Activated CD8-positive, alpha-beta memory T cell treated with anti-CD3 and anti-CD28 coated beads, Interleukin-2, amount 50 U/mL, for 4 hours (primary cell): ENCODE results near the gene WDFY2.
"Not testable (repeated sequence)": the region's sequence is repeated elsewhere in the genome, so short reads cannot be mapped to it uniquely, and the experiment has no call there.

Experiments
- DNase-seq: peaks from one replicate; pipeline ENCODE4 v3.0.0-alpha.2; 2020

The WDFY2 gene

GRCh38 chr13:51564671-51565070, 19.6 kb upstream of the WDFY2 start:
- no peak for DNase-seq

GRCh38 chr13:51569001-51569400, 15.3 kb upstream of the WDFY2 start:
- not testable (repeated sequence) for DNase-seq

- DNase-seq = no peak
Observed at GRCh38 chr13:51576754-51577153, 7.5 kb upstream of the WDFY2 start.

GRCh38 chr13:51577690-51578089, 6.6 kb upstream of the WDFY2 start:
- DNase-seq = no peak

GRCh38 chr13:51579676-51580075, 4.6 kb upstream of the WDFY2 start:
- DNase-seq = no peak

GRCh38 chr13:51581148-51581820, 3.0 kb upstream of the WDFY2 start:
- no peak for DNase-seq

GRCh38 chr13:51583469-51583874, 790 bp upstream of the WDFY2 start:
- DNase-seq = no peak

GRCh38 chr13:51584731-51585672, 740 bp downstream of the WDFY2 start:
- peak; percentile 61 for DNase-seq

GRCh38 chr13:51585696-51586095, 1.4 kb downstream of the WDFY2 start:
- no peak for DNase-seq

- DNase-seq = no peak
Observed at GRCh38 chr13:51587372-51587771, 3.1 kb downstream of the WDFY2 start.

GRCh38 chr13:51588406-51588949, 4.2 kb downstream of the WDFY2 start:
- DNase-seq = no peak

GRCh38 chr13:51589793-51590192, 5.5 kb downstream of the WDFY2 start:
- DNase-seq = no peak

GRCh38 chr13:51590231-51590970, 6.1 kb downstream of the WDFY2 start:
- DNase-seq = no peak

- no peak for DNase-seq
Observed at GRCh38 chr13:51590971-51591627, 6.8 kb downstream of the WDFY2 start.

- not testable (repeated sequence) for DNase-seq
Observed at GRCh38 chr13:51591938-51592337, 7.7 kb downstream of the WDFY2 start.

GRCh38 chr13:51594432-51594831, 10.2 kb downstream of the WDFY2 start:
- DNase-seq = no peak

GRCh38 chr13:51595416-51595815, 11.2 kb downstream of the WDFY2 start:
- DNase-seq = no peak

GRCh38 chr13:51596541-51596940, 12.3 kb downstream of the WDFY2 start:
- no peak for DNase-seq

- DNase-seq = no peak
Observed at GRCh38 chr13:51599444-51600176, 15.3 kb downstream of the WDFY2 start.

GRCh38 chr13:51600703-51601102, 16.4 kb downstream of the WDFY2 start:
- DNase-seq = no peak

GRCh38 chr13:51601601-51602565, 17.6 kb downstream of the WDFY2 start:
- DNase-seq = no peak
